PC-3 (cell line): ENCODE measurements around the gene IL1R1.

Source experiments
- CTCF ChIP-seq: fragments of 300-600 bp; sonication (generic); conservative IDR thresholded peaks from 2 replicates; pipeline ENCODE4 v1.5.1; 2017; ENCODE audit warnings: antibody characterized with exemption, low read depth, mild to moderate bottlenecking, low read length
- EZH2 ChIP-seq: fragments of 300-600 bp; sonication (generic); IDR thresholded peaks from one replicate; pipeline ENCODE4 v1.6.1; 2017; ENCODE audit warnings: antibody characterized with exemption, mild to moderate bottlenecking, low read length; ENCODE audit not compliant: unreplicated experiment

- TF ChIP-seq CTCF: no peak
- no peak for TF ChIP-seq EZH2
Measured at GRCh38 chr2:102190430-102191107, 48.0 kb downstream of the IL1R1 start.
